Mesothelial cell of epicardium (in vitro differentiated cells): ENCODE measurements around the gene PHF21A. TPM values are rescaled to one million over a fixed set of nuclear protein-coding genes. Genes with fewer than 3 reads are reported as not detected.

Source experiments
- DNase-seq, 2 experiments: peaks; one replicate each; pipeline ENCODE4 v3.0.0; 2021; ENCODE audit warnings: low spot score in 2 of 2; ENCODE audit not compliant: unreplicated experiment in 2 of 2
- H3K27ac Mint-ChIP-seq: 2 replicates; pipeline ENCODE4 v1.8.0; 2021; ENCODE audit warnings: mixed read lengths
- H3K27me3 Mint-ChIP-seq: 2 replicates; pipeline ENCODE4 v1.8.0; 2021; ENCODE audit warnings: low read depth, mixed read lengths
- H3K36me3 Mint-ChIP-seq: 2 replicates; pipeline ENCODE4 v1.8.0; 2021; ENCODE audit warnings: mixed read lengths
- H3K4me1 Mint-ChIP-seq: 2 replicates; pipeline ENCODE4 v1.8.0; 2021; ENCODE audit warnings: mixed read lengths
- H3K4me3 Mint-ChIP-seq: 2 replicates; pipeline ENCODE4 v1.8.0; 2021; ENCODE audit warnings: mild to moderate bottlenecking, moderate library complexity, mixed read lengths
- H3K9me3 Mint-ChIP-seq: 2 replicates; pipeline ENCODE4 v1.8.0; 2021; ENCODE audit warnings: mixed read lengths
- CTCF ChIP-seq: fragments of 200-600 bp; sonication (generic); IDR thresholded peaks from one replicate; pipeline ENCODE4 v1.5.0; 2021; ENCODE audit warnings: antibody characterized with exemption; ENCODE audit not compliant: unreplicated experiment
- total RNA-seq: library from RNA; stranded (reverse); gene quantifications from 3 replicates; pipeline ENCODE4 v1.2.1, GENCODE V29; 2021

The PHF21A gene
- total RNA-seq, 1 donor from 2014 or later, result 106 TPM

GRCh38 chr11:45949992-45950407 lies 171.3 kb downstream of the PHF21A start:
- Mint-ChIP-seq H3K27me3 (no peaks in the 10 kb centered on the region), H3K4me3 (no peak overlapping the region), H3K36me3 (peaks cover 35% of the 10 kb centered on the region), H3K4me1 (no peaks in the 10 kb centered on the region), H3K9me3 (no peaks in the 10 kb centered on the region), H3K27ac (no peak overlapping the region)
- TF ChIP-seq CTCF, result no peak
- no peak for DNase-seq

GRCh38 chr11:45948356-45948755 lies 172.9 kb downstream of the PHF21A start:
- H3K9me3 Mint-ChIP-seq, result no peaks in the 10 kb centered on the region
- no peak overlapping the region for H3K4me3 Mint-ChIP-seq
- peaks cover 40% of the 10 kb centered on the region for H3K36me3 Mint-ChIP-seq
- TF ChIP-seq CTCF, result no peak
- H3K4me1 Mint-ChIP-seq, result no peaks in the 10 kb centered on the region
- no peak for DNase-seq
- H3K27ac Mint-ChIP-seq, result no peak overlapping the region
- H3K27me3 Mint-ChIP-seq, result no peaks in the 10 kb centered on the region

GRCh38 chr11:45947885-45948284 lies 173.4 kb downstream of the PHF21A start:
- H3K36me3 Mint-ChIP-seq, result peaks cover 37% of the 10 kb centered on the region
- no peaks in the 10 kb centered on the region for H3K4me1 Mint-ChIP-seq
- no peak overlapping the region for H3K27ac Mint-ChIP-seq
- H3K4me3 Mint-ChIP-seq, result no peak overlapping the region
- H3K27me3 Mint-ChIP-seq, result no peaks in the 10 kb centered on the region
- no peaks in the 10 kb centered on the region for H3K9me3 Mint-ChIP-seq
- no peak for DNase-seq
- TF ChIP-seq CTCF, result no peak

- Mint-ChIP-seq H3K36me3 (peaks cover 47% of the 10 kb centered on the region), H3K4me1 (no peaks in the 10 kb centered on the region), H3K27me3 (no peaks in the 10 kb centered on the region), H3K9me3 (no peaks in the 10 kb centered on the region), H3K27ac (no peak overlapping the region), H3K4me3 (no peak overlapping the region)
- TF ChIP-seq CTCF, result no peak
- DNase-seq, result no peak
These were observed 175.8 kb downstream of the PHF21A start for GRCh38 chr11:45945397-45945999.

GRCh38 chr11:45942381-45942780 lies 178.9 kb downstream of the PHF21A start:
- H3K36me3 Mint-ChIP-seq, result peaks cover 36% of the 10 kb centered on the region
- DNase-seq, result no peak
- no peaks in the 10 kb centered on the region for H3K27me3 Mint-ChIP-seq
- H3K4me3 Mint-ChIP-seq, result no peak overlapping the region
- no peak for TF ChIP-seq CTCF
- no peak overlapping the region for H3K27ac Mint-ChIP-seq
- no peaks in the 10 kb centered on the region for H3K4me1 Mint-ChIP-seq
- H3K9me3 Mint-ChIP-seq, result no peaks in the 10 kb centered on the region

- H3K9me3 Mint-ChIP-seq, result no peaks in the 10 kb centered on the region
- TF ChIP-seq CTCF, result no peak
- H3K4me1 Mint-ChIP-seq, result no peaks in the 10 kb centered on the region
- no peak overlapping the region for H3K4me3 Mint-ChIP-seq
- no peak for DNase-seq
- no peak overlapping the region for H3K27ac Mint-ChIP-seq
- H3K36me3 Mint-ChIP-seq, result peaks cover 39% of the 10 kb centered on the region
- H3K27me3 Mint-ChIP-seq, result no peaks in the 10 kb centered on the region
These were observed 180.0 kb downstream of the PHF21A start for GRCh38 chr11:45941285-45941684.
